H1 (cell line): Measurements from ENCODE around the gene CTDNEP1. TPM values are rescaled to one million over a fixed set of nuclear protein-coding genes. Genes with fewer than 3 reads are reported as not detected.
A peak's percentile ranks its signal among the peaks of the same experiment; 100 is the strongest.

Experiments used
- CTCF ChIA-PET: fragments of 300-600 bp; sonication (Branson Sonifier 250); formaldehyde crosslinking; loops from one replicate; lab custom pipeline; 2021; ENCODE audit not compliant: partially characterized antibody; lab: Charles Lee
- POLR2A ChIA-PET: fragments of 300-600 bp; sonication (Branson Sonifier 250); formaldehyde crosslinking; loops from one replicate; lab custom pipeline; 2021; ENCODE audit warnings: inconsistent platforms; ENCODE audit not compliant: partially characterized antibody; lab: Charles Lee
- DNase-seq, 2 experiments: peaks; one replicate each; pipeline versions ENCODE4 v3.0.0 to v3.0.0-alpha.2; 2010 to 2022; ENCODE audit warnings: low spot score in 2 of 2, low read depth in 1 of 2, mixed read lengths in 1 of 2
- FAIRE-seq: peaks from 2 replicates; lab custom pipeline; 2011; peaks lifted over from hg19 to GRCh38; lab: Jason Lieb, UNC
- H2AFZ ChIP-seq: 2 replicates; pipeline ENCODE4 v1.8.1; 2012; ENCODE audit warnings: low read length, inconsistent platforms
- H2AK5ac ChIP-seq: 2 replicates; pipeline ENCODE4 v1.6.1; 2013; ENCODE audit warnings: low read depth, low read length
- H2BK120ac ChIP-seq: replicated peaks from 2 replicates; pipeline ENCODE3; 2013; ENCODE audit warnings: low read depth, low read length, inconsistent platforms
- H2BK12ac ChIP-seq: 2 replicates; pipeline ENCODE4 v1.6.1; 2013; ENCODE audit warnings: low read depth, low read length
- H2BK15ac ChIP-seq: 2 replicates; pipeline ENCODE4 v1.6.1; 2013; ENCODE audit warnings: low read length
- H2BK20ac ChIP-seq: 2 replicates; pipeline ENCODE4 v1.6.1; 2013; ENCODE audit warnings: low read length
- H2BK5ac ChIP-seq: 2 replicates; pipeline ENCODE4 v1.6.1; 2013; ENCODE audit warnings: low read depth, low read length
- H3K14ac ChIP-seq: 2 replicates; pipeline ENCODE4 v1.6.1; 2013; ENCODE audit warnings: inconsistent platforms; ENCODE audit not compliant: insufficient read length
- H3K18ac ChIP-seq: 2 replicates; pipeline ENCODE4 v1.6.1; 2013; ENCODE audit warnings: low read length; ENCODE audit errors: extremely low read depth
- H3K23ac ChIP-seq: 2 replicates; pipeline ENCODE4 v1.6.1; 2013; ENCODE audit warnings: inconsistent platforms; ENCODE audit not compliant: insufficient read length
- H3K23me2 ChIP-seq: 2 replicates; pipeline ENCODE4 v1.6.1; 2013; ENCODE audit warnings: low read depth, low read length
- H3K27ac ChIP-seq: 2 replicates; pipeline ENCODE4 v1.6.1; 2011; ENCODE audit warnings: low read depth, low read length, inconsistent platforms
- H3K27me3 ChIP-seq, 4 experiments: replicated peaks in 1 of 4; 1 replicate in 1 of 4; 2 replicates in 3 of 4; pipeline versions ENCODE4 v1.6.1 to v1.8.1; 2011 to 2013; ENCODE audit warnings: low read length in 3 of 4, mild to moderate bottlenecking in 3 of 4, inconsistent platforms in 2 of 4, mixed read lengths in 2 of 4, moderate library complexity in 1 of 4; ENCODE audit not compliant: control insufficient read depth in 3 of 4, insufficient read depth in 3 of 4; ENCODE audit errors: extremely low read depth in 1 of 4
- H3K36me3 ChIP-seq, 4 experiments: 2 replicates each; pipeline versions ENCODE4 v1.6.1 to v1.8.1; 2011 to 2013; ENCODE audit warnings: mild to moderate bottlenecking in 4 of 4, low read length in 3 of 4, moderate library complexity in 2 of 4, control low read depth in 1 of 4, inconsistent platforms in 1 of 4; ENCODE audit not compliant: insufficient read depth in 4 of 4, control insufficient read depth in 2 of 4
- H3K4ac ChIP-seq: replicated peaks from 2 replicates; pipeline ENCODE3; 2013; ENCODE audit warnings: low read length, low read depth, mixed read lengths, inconsistent platforms; ENCODE audit not compliant: insufficient read length
- H3K4me1 ChIP-seq, 4 experiments: replicated peaks in 1 of 4; 1 replicate in 1 of 4; 2 replicates in 3 of 4; pipeline versions ENCODE4 v1.6.1 to v1.8.1; 2011 to 2013; ENCODE audit warnings: low read length in 3 of 4, inconsistent platforms in 2 of 4, mixed read lengths in 1 of 4; ENCODE audit not compliant: insufficient read depth in 4 of 4, control insufficient read depth in 3 of 4
- H3K4me2 ChIP-seq, 2 experiments: 2 replicates each; pipeline versions ENCODE4 v1.6.1 to v1.8.1; 2011 to 2013; ENCODE audit warnings: low read depth in 2 of 2, low read length in 2 of 2, control low read depth in 1 of 2, inconsistent platforms in 1 of 2, mild to moderate bottlenecking in 1 of 2; ENCODE audit not compliant: insufficient read depth in 1 of 2
- H3K4me3 ChIP-seq, 4 experiments: fragments of 200-600, 300-600 bp in 1 of 4; sonication (generic), shearing (Covaris generic), sonication (Bioruptor Twin) in 1 of 4; 2 replicates each; pipeline versions ENCODE4 v1.5.1 to v1.8.1; 2011 to 2016; ENCODE audit warnings: low read length in 4 of 4, low read depth in 3 of 4, control low read depth in 2 of 4, inconsistent platforms in 2 of 4, mild to moderate bottlenecking in 2 of 4, mixed read lengths in 1 of 4, moderate library complexity in 1 of 4; ENCODE audit not compliant: insufficient read depth in 2 of 4; ENCODE audit errors: extremely low read depth in 1 of 4
- H3K56ac ChIP-seq: replicated peaks from 2 replicates; pipeline ENCODE3; 2013; ENCODE audit warnings: low read depth, mild to moderate bottlenecking, mixed read lengths, low read length, inconsistent platforms; ENCODE audit not compliant: insufficient read length
- H3K79me1 ChIP-seq: 2 replicates; pipeline ENCODE4 v1.6.1; 2013; ENCODE audit warnings: low read depth, low read length, control low read depth
- H3K79me2 ChIP-seq, 2 experiments: 2 replicates each; pipeline versions ENCODE4 v1.6.1 to v1.8.1; 2012 to 2013; ENCODE audit warnings: low read length in 2 of 2, mild to moderate bottlenecking in 2 of 2, inconsistent platforms in 1 of 2; ENCODE audit not compliant: insufficient read depth in 2 of 2, control insufficient read depth in 1 of 2
- H3K9ac ChIP-seq, 4 experiments: replicated peaks in 1 of 4; 1 replicate in 1 of 4; 2 replicates in 3 of 4; pipeline versions ENCODE4 v1.6.1 to v1.8.1; 2011 to 2013; ENCODE audit warnings: low read depth in 3 of 4, low read length in 3 of 4, control low read depth in 2 of 4, mild to moderate bottlenecking in 2 of 4, moderate library complexity in 2 of 4, inconsistent platforms in 1 of 4; ENCODE audit errors: extremely low read depth in 1 of 4
- H3K9me3 ChIP-seq, 2 experiments: 2 replicates each; pipeline versions ENCODE4 v1.6.1 to v1.8.1; 2012 to 2013; ENCODE audit warnings: mild to moderate bottlenecking in 2 of 2, moderate library complexity in 2 of 2, control low read depth in 1 of 2, inconsistent platforms in 1 of 2, low read depth in 1 of 2, low read length in 1 of 2, mixed read lengths in 1 of 2; ENCODE audit not compliant: insufficient read depth in 2 of 2
- H4K20me1 ChIP-seq, 2 experiments: replicated peaks in 1 of 2; 2 replicates each; pipeline versions ENCODE3 to v1.8.1; 2011 to 2013; ENCODE audit warnings: inconsistent platforms in 2 of 2, low read length in 2 of 2, mild to moderate bottlenecking in 1 of 2; ENCODE audit not compliant: insufficient read depth in 2 of 2, control insufficient read depth in 1 of 2
- H4K5ac ChIP-seq: 2 replicates; pipeline ENCODE4 v1.6.1; 2013; ENCODE audit warnings: low read length, low read depth, mixed read lengths, inconsistent platforms; ENCODE audit not compliant: insufficient read length
- H4K8ac ChIP-seq: 2 replicates; pipeline ENCODE4 v1.8.0; 2013; ENCODE audit warnings: mild to moderate bottlenecking, moderate library complexity, low read length, inconsistent platforms; ENCODE audit not compliant: insufficient read depth; ENCODE audit errors: extremely low read depth
- H4K91ac ChIP-seq: replicated peaks from 2 replicates; pipeline ENCODE3; 2013; ENCODE audit warnings: low read length, mixed read lengths, inconsistent platforms; ENCODE audit not compliant: insufficient read length
- ATF2 ChIP-seq: IDR thresholded peaks from 2 replicates; pipeline ENCODE4 v1.6.1; 2012; ENCODE audit warnings: low read length, inconsistent platforms
- BACH1 ChIP-seq: IDR thresholded peaks from 2 replicates; pipeline ENCODE4 v1.6.1; 2012; ENCODE audit warnings: low read length, improper control_type of control experiment
- CBX8 ChIP-seq: fragments of 300-800, 300-1000 bp; sonication (generic); IDR thresholded peaks from 2 replicates; pipeline ENCODE4 v1.7.1; 2016; ENCODE audit warnings: low read depth, low read length, borderline replicate concordance
- CREB1 ChIP-seq: IDR thresholded peaks from 2 replicates; pipeline ENCODE4 v1.6.1; 2012; ENCODE audit warnings: inconsistent platforms
- E2F6 ChIP-seq: IDR thresholded peaks from 2 replicates; pipeline ENCODE4 v1.6.1; 2012; ENCODE audit warnings: inconsistent platforms
- EP300 ChIP-seq, 2 experiments: IDR thresholded peaks; 1 replicate in 1 of 2; 2 replicates in 1 of 2; pipeline ENCODE4 v1.6.1; 2011 to 2012; ENCODE audit warnings: low read depth in 2 of 2, low read length in 2 of 2, mild to moderate bottlenecking in 2 of 2, borderline replicate concordance in 1 of 2, inconsistent platforms in 1 of 2, moderate library complexity in 1 of 2
- GTF2F1 ChIP-seq: IDR thresholded peaks from 2 replicates; pipeline ENCODE4 v1.6.1; 2012; ENCODE audit warnings: low read depth, low read length, improper control_type of control experiment, borderline replicate concordance
- PHF8 ChIP-seq: fragments of 200-600 bp; sonication (generic); conservative IDR thresholded peaks from 2 replicates; pipeline ENCODE4 v1.7.1; 2012; ENCODE audit warnings: low read depth, mild to moderate bottlenecking, inconsistent platforms, low read length, moderate library complexity
- SUZ12 ChIP-seq: fragments of 200-600 bp; sonication (generic); IDR thresholded peaks from 2 replicates; pipeline ENCODE4 v1.6.1; 2012; ENCODE audit warnings: mild to moderate bottlenecking, inconsistent platforms, low read length, moderate library complexity, mixed read lengths
- WGBS, 2 experiments: shearing (Covaris generic) in 1 of 2; methylation state at CpG; one replicate each; pipeline versions ENCODE4 v1.1.6 to v1.1.7; 2013 to 2015; ENCODE audit warnings: low lambda C conversion rate in 2 of 2, mixed read lengths in 2 of 2, inconsistent platforms in 1 of 2, low coverage in 1 of 2, missing lambda C conversion rate in 1 of 2; ENCODE audit not compliant: insufficient replicate concordance in 2 of 2, insufficient coverage in 1 of 2, insufficient read length in 1 of 2; ENCODE audit errors: extremely low coverage in 1 of 2, missing lambda C conversion rate in 1 of 2; 5-methylcytosine and 5-hydroxymethylcytosine counted together
- polyA plus RNA-seq, 7 experiments: library from polyadenylated mRNA; depleted of rRNA in 3 of 7; stranded (reverse) in 5 of 7; unstranded in 2 of 7; fragments of >200 nt in 5 of 7; fragments of 200-250 nt in 2 of 7; gene quantifications; 1 replicate in 5 of 7; 2 replicates in 1 of 7; 4 replicates in 1 of 7; pipeline versions ENCODE4 v1.2.1 to v1.2.3, GENCODE V29; 2011 to 2013; ENCODE audit warnings: missing spikeins in 2 of 7, mixed read lengths in 2 of 7
- total RNA-seq: library from RNA; stranded (reverse); fragmentation: NEBNext Ultra II Directional; extraction: Animal tissue kit (Norgen Biotek cat#: 25700); gene quantifications from 2 replicates; pipeline ENCODE4 v1.2.1, GENCODE V29; 2021

The CTDNEP1 gene
- total and polyA plus RNA-seq, 2 of the 8 experiments (the other 6 are each of a cell fraction or from before 2014, with no cell fraction given) = 114 to 123 TPM

- Histone ChIP-seq H3K18ac (peak within 1 kb of the TSS; percentile 71), H4K20me1 (peaks cover 0 to 9% of the 10 kb centered on the region in 2 experiments), H3K9ac (peak within 1 kb of the TSS in 3 of 4 experiments; percentile 26 to 47 (median 36); a peak in 4 of 7 replicates), H3K27me3 (peaks cover 3 to 11% (median 9%) of the 10 kb centered on the region in 4 experiments), H2BK20ac (no peak within 1 kb of the TSS), H3K79me1 (peaks cover 2% of the 10 kb centered on the region; the same call in 1 of the 2 replicates), H2BK12ac (peak within 1 kb of the TSS; percentile 81; the same call in 1 of the 2 replicates), H3K23ac (no peak within 1 kb of the TSS), H3K4me3 (peak within 1 kb of the TSS; percentile 46 to 65 (median 52)), H3K4me1 (peaks cover 0 to 14% (median 6%) of the 10 kb centered on the region in 4 experiments; a peak in 6 of 7 replicates), H2BK15ac (no peak within 1 kb of the TSS), H4K5ac (peak within 1 kb of the TSS; percentile 55), H2AFZ (no peak within 1 kb of the TSS), H2AK5ac (no peak within 1 kb of the TSS), H3K56ac (no peak within 1 kb of the TSS), H3K9me3 (no peaks in the 10 kb centered on the region; a peak in 1 of 4 replicates), H3K4me2 (peak within 1 kb of the TSS; percentile 82 to 88), H2BK5ac (peak within 1 kb of the TSS; percentile 47; the same call in 1 of the 2 replicates), H2BK120ac (no peak within 1 kb of the TSS), H3K36me3 (no peaks in the 10 kb centered on the region), H3K79me2 (no peaks in the 10 kb centered on the region), H3K27ac (no peak within 1 kb of the TSS), H4K8ac (peak within 1 kb of the TSS; percentile 60; the same call in 1 of the 2 replicates), H3K14ac (no peak within 1 kb of the TSS), H4K91ac (peak within 1 kb of the TSS; percentile 50), H3K23me2 (peaks cover 2% of the 10 kb centered on the region; the same call in 1 of the 2 replicates), H3K4ac (no peak within 1 kb of the TSS)
- POLR2A ChIA-PET = no interaction called here
- DNase-seq (peak in 1 of 2 experiments; percentile 97), FAIRE-seq (no peak)
- CTCF ChIA-PET = no interaction called here
- WGBS, 2 experiments = 2% methylated on average over 27 of the region's 57 CpGs; no CpG with 5 or more reads in 1 of the 2 experiments
- TF ChIP-seq ATF2 = no peak
- no peak for TF ChIP-seq PHF8
- no peak for TF ChIP-seq CBX8
- peak; percentile 96 for TF ChIP-seq E2F6
- TF ChIP-seq CREB1 = 0 out of 2 replicates have a peak, but pooled peaks have one; percentile 21
- no peak for TF ChIP-seq SUZ12
- no peak for TF ChIP-seq EP300 (IDR thresholded peaks at IDR 0.05; ENCODE audit: borderline replicate concordance in 1 of 2, low read depth in 2 of 2, low read length in 2 of 2)
- TF ChIP-seq GTF2F1 = no peak
- no peak for TF ChIP-seq BACH1
These were observed 43.1 kb upstream of the CTDNEP1 start, which contains the start of gene YBX2 for GRCh38 chr17:7294614-7295153. Gene YBX2, minus strand, starts transcription at chr17:7294639. Its CDS starts 139 bp downstream, at chr17:7294500.
